ENCODE results near the gene PFDN2. TPM values are rescaled to one million over a fixed set of nuclear protein-coding genes. Genes with fewer than 3 reads are reported as not detected.

Gene PFDN2
- polyA plus RNA-seq (ENCODE audit: insufficient read length in 4 of 4): 10 to 100 TPM; 58.7 to 75.7 (median 73.8) TPM

DNA sequence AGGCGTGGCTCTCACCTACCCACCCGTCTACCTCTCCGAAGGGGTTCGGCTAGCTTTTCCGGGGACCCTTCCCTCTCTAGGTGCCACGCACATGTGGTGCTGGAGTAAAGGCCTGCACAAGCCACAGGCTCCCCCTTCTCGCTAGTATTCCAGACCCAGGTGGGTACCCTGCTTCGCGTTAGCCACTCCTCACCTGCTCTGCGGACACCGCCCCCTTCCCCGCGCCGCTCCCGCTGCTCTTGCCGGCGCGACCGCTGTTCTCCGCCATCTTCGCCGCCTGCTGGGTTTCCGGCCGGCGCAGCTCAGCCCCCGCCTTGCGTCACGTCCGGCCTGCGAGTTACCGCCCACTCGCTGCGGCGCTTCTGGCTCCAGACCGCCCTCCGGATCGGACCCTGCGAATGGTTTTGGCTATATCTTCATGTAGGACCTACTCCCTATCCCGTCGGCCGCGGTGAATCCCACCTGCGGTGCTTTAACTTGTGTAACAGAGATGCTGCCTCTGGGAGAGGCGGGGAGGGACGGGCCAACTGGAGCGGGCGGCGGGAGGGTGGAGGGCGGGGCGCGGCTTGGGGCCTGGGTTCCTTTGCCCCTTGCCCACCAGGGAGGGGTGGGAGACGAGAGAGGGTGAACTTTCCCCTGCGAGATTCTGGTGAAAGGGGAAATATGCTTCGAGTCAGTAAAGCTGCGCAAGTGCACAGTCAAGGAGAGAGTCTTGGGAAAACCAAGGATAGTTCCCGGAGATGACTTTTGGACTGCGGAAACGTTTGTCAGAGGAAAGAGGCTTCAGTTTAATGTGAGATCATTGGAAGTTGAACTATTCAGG lies at the start of gene PFDN2, which contains the start of gene NIT1:
PFDN2 (minus strand) TSS at position 279 of the 823 bp plus-strand sequence; CDS start at position 268, 11 bp downstream.
NIT1 (plus strand) TSS at position 347 of the 823 bp plus-strand sequence; CDS start at position 419, 72 bp downstream.
- peak in 1 of 4 donors; percentile 77 for DNase-seq (ENCODE audit: low read depth in 4 of 4, low spot score in 3 of 4)

DNA sequence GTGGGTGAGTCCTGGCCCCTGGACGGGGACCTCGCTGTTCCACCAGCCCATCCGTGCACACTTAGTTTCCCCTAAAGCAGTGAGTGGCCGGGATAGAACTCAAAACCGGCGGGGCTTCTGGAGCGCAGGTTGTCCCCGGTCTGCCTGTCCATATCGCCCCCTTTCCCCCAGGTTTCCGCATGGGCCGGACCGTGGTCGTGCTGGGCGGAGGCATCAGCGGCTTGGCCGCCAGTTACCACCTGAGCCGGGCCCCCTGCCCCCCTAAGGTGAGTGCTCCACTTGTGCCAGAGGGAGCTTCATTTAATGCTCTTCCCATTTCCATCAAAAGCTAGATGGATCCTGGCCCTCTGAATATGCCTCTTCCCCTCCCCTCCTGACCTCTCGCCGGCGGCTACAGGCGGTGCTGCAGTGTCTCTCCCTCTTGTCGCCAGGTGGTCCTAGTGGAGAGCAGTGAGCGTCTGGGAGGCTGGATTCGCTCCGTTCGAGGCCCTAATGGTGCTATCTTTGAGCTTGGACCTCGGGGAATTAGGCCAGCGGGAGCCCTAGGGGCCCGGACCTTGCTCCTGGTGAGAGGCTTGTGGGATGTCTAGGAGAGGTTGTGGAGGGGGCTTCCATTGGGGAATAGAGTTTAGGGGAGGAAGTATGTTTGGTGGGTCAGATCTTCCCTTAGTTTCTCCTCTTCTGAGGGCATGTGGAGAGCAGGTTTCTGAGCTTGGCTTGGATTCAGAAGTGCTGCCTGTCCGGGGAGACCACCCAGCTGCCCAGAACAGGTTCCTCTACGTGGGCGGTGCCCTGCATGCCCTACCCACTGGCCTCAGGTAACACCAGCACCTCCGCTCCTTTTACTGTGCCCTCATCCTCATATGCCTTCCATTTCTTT lies 49.1 kb upstream of the PFDN2 start:
- DNase-seq (ENCODE audit: low read depth in 4 of 4, low spot score in 3 of 4): no peak

- peak; percentile 93 to 97 (median 95) for DNase-seq (ENCODE audit: low read depth in 4 of 4, low spot score in 3 of 4)
Observed at GRCh38 chr1:161165742-161166668, 48.2 kb upstream of the PFDN2 start, which contains the start of gene PPOX. TSS of gene PPOX (plus strand) at chr1:161166426. CDS start at chr1:161166848, 422 bp downstream.

GRCh38 chr1:161164901-161165610 lies 47.2 kb upstream of the PFDN2 start:
- no peak for DNase-seq (ENCODE audit: low read depth in 4 of 4, low spot score in 3 of 4)

- DNase-seq (ENCODE audit: low read depth in 4 of 4, low spot score in 3 of 4): no peak
Observed at GRCh38 chr1:161163793-161164192, 46.0 kb upstream of the PFDN2 start.

- DNase-seq (ENCODE audit: low read depth in 4 of 4, low spot score in 3 of 4): no peak
Observed at GRCh38 chr1:161162806-161163205, 45.0 kb upstream of the PFDN2 start.

- no peak for DNase-seq (ENCODE audit: low read depth in 4 of 4, low spot score in 3 of 4)
Observed at GRCh38 chr1:161162052-161162451, 44.2 kb upstream of the PFDN2 start.

GRCh38 chr1:161161652-161162051 lies 43.8 kb upstream of the PFDN2 start:
- no peak for DNase-seq (ENCODE audit: low read depth in 4 of 4, low spot score in 3 of 4)

- DNase-seq (ENCODE audit: low read depth in 4 of 4, low spot score in 3 of 4): no peak
Observed at GRCh38 chr1:161160671-161161145, 42.9 kb upstream of the PFDN2 start.

DNA sequence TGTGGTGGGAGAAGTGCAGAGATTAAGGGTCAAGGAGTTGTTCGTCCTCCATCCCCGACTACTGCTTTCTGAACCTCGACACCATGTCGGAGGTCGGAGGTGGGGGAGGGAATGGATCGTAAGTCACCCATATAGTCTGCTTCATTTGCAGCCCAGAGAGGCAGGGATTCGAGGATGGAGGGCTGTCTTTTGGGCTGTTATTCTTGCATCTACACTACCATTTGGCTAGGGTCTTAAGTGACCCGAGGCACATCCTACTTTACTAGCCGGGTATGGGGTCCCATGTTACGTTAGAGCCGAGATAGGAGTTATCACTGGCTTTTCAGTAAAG lies 42.0 kb upstream of the PFDN2 start:
- DNase-seq (ENCODE audit: low read depth in 4 of 4, low spot score in 3 of 4): no peak

DNA sequence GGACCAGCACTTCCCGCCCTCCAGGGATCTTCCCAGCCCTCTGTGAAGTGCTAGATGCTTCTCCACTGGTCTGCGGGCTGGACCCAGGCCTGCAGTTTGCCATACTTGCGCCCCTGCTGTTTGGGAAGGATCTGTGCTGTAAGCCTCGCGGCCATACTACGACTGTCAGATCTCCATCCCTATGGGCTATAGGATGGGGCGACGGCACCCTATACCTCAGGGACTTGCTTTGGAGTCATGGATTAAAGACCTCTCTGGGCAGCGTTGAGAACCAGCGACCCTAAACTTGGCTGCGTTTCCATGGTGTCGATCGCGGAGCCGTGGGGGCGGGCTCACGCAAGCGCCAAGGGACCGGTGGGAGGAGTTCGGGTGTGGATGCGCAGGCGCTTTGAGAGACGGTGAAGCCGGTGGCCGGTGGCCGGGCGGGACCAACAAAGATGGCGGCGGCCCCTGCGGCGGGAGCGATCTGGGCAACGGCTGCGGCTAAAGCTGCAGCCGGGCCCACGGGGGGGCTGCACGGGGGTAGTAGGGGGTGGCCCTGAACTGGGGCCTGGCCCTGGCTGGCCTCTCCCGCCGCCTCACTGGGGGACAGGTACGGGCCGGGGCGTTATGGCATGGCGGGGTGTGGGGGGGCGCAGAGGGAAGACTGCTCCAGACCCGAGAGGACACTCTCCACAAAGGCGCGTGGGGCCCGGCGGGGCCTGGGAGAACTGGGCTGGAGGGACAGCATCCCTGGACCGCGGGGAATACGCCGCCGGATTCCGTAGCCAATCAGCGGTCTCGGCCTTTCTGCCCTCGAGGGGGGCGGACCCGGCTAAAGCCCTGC lies 41.5 kb upstream of the PFDN2 start, which contains the start of gene USP21:
USP21 (plus strand) TSS at position 414 of the 826 bp plus-strand sequence. CDS start 1,141 bp downstream, outside the sequence.
- DNase-seq (ENCODE audit: low read depth in 4 of 4, low spot score in 3 of 4): peak; percentile 78 to 90 (median 85)

DNA sequence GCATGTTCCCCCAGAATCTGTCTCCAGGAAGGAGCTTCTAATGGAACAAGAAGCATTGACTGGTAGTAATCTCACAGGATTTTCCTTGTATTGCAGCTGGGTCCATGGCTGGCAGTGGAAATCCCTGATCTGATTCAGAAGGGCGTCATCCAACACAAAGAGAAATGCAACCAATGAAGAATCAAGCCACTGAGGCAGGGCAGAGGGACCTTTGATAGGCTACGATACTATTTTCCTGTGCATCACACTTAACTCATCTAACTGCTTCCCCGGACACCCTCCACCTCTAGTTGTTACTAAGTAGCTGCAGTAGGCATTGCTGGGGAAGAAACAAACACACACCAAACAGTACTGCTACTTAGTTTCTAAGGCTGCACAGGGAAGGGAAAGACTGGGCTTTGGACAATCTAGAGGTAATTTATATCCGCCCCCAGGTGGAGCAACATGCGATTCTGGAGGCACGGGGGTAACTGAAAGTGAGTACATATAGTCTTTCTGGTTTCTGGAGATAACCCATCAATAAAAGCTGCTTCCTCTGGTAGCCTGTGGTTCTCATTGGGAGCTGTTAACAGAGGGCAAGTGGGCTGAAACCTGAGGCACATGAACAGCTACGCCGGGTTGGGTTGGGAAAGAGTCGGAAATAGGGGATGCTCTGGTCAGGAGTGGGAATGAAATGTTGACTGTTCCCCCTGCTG lies 40.6 kb upstream of the PFDN2 start:
- DNase-seq (ENCODE audit: low read depth in 4 of 4, low spot score in 3 of 4): no peak

GRCh38 chr1:161157867-161158266 lies 40.0 kb upstream of the PFDN2 start:
- no peak for DNase-seq (ENCODE audit: low read depth in 4 of 4, low spot score in 3 of 4)

DNA sequence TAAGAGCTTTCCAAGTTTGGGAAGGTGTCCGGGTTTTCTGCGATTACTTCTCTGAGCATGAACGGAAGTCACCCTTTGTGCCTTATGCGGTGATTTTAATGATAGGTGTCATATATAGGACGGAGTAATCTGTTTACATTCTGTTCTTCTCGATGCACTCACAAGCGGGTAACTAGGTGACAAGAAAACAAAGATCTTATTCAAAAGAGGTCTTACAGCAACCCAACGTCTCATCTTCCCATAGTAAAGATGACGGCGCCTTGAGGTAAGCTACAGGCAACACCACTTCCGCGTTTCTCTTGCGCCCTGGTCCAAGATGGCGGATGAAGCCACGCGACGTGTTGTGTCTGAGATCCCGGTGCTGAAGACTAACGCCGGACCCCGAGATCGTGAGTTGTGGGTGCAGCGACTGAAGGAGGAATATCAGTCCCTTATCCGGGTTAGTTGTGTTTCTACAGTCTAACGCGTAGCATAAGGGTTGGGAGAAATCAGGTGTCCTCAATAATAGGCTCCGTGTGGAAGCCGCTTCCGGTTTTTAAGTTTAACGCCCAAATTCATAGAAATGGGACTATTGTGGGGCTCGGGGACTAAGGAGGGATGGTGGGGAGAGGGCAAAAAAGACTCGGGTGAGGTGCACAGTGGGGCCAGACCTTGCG lies 36.0 kb upstream of the PFDN2 start, which contains the start of gene UFC1:
UFC1 (plus strand) TSS at position 297 of the 656 bp plus-strand sequence; CDS start at position 317, 20 bp downstream.
- peak in 2 of 4 donors; percentile 81 to 90 for DNase-seq (ENCODE audit: low read depth in 4 of 4, low spot score in 3 of 4)

GRCh38 chr1:161153176-161153575 lies 35.3 kb upstream of the PFDN2 start:
- no peak for DNase-seq (ENCODE audit: low read depth in 4 of 4, low spot score in 3 of 4)

DNA sequence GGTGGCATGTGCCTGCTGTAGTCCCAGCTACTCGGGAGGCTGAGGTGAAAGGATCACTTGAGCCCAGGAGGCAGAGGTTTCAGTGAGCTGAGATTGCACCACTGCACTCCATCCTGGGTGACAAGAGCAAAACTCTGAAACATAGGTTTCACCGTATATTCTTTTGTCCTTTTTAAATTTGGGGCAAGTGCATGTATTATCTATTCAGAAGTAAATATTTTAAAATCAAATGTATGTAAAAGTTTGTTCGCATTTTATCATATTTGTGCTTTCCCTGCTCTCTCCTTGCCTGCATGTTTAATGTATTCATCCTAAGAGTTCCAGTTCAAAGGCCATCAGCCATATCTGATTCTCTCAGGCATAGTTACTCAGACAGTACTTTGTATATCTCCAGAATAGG lies 28.0 kb upstream of the PFDN2 start:
- no peak for DNase-seq (ENCODE audit: low read depth in 4 of 4, low spot score in 3 of 4)

DNA sequence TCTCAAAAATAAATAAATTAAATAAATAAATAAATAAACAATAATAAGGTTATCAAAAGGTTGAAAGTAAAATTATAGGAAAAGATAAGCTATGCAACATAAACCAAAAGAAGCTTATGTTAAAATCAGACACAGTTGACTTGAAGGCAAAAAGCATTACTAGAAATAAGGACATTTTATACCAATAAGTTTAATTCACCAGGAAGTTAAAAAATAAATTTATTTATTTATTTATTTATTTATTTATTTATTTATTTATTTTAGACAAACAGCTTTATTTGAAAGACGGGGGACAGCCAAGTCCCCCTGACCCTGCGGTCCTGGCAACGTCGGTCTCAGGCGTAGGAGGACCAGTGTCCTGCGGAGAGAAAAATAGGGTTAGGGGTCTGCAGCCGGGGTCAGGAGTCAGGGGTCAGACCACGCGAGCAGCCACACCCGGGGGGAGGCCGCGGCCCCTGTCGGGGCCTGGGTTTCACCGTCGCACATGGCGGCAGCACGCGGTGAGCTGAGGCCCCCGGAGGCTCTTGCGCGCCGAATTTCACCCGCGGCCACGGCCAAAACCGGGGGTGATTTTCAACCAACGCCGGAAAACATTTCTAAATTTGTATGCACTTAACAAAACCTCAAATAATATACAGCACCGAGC lies 23.0 kb upstream of the PFDN2 start:
- DNase-seq (ENCODE audit: low read depth in 4 of 4, low spot score in 3 of 4): no peak

Measured in left renal pelvis (tissue), 4 donors.